ENCODE measurements around the gene PSMC3IP. TPM values are rescaled to one million over a fixed set of nuclear protein-coding genes. Genes with fewer than 3 reads are reported as not detected.

The PSMC3IP gene
- total and polyA plus RNA-seq, 4 donors, result 0.58 to 3.0 (median 1.1) TPM

DNA sequence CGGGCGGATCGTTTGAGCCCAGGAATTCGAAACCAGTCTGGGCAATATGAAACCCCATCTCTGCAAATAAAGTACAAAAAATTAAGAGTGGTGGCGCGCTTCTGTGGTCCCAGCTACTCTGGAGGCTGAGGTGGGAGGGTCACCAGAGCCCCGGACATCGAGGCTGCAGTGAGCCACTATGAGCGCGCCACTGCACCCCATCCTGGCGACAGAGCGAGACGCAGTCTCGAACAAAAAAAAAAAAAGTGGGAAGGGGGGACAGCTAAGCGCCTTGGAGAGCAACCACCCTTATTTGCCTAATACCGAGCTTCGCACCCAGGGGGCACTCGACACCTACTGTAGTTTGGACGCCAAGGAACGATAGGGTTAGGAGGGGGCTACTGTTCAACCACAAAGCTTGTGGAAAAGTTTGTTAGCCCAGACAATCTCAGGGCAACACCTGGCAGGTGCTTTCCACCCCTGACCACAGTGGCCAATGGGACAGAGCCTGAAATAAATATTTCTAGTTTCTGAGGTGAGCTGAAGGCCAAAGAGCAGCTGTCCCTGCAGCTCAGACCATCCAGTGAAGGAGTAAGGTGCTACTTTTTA is 847 bp upstream of the PSMC3IP start:
- no peak for TF ChIP-seq HNF4A (conservative IDR thresholded peaks at IDR 0.05)
- TF ChIP-seq, protein P1, sequence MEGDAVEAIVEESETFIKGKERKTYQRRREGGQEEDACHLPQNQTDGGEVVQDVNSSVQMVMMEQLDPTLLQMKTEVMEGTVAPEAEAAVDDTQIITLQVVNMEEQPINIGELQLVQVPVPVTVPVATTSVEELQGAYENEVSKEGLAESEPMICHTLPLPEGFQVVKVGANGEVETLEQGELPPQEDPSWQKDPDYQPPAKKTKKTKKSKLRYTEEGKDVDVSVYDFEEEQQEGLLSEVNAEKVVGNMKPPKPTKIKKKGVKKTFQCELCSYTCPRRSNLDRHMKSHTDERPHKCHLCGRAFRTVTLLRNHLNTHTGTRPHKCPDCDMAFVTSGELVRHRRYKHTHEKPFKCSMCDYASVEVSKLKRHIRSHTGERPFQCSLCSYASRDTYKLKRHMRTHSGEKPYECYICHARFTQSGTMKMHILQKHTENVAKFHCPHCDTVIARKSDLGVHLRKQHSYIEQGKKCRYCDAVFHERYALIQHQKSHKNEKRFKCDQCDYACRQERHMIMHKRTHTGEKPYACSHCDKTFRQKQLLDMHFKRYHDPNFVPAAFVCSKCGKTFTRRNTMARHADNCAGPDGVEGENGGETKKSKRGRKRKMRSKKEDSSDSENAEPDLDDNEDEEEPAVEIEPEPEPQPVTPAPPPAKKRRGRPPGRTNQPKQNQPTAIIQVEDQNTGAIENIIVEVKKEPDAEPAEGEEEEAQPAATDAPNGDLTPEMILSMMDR (IDR thresholded peaks at IDR 0.05; ENCODE audit: low read depth, low read length, missing input control), result peak; percentile 72
- TF ChIP-seq RAD21 (IDR thresholded peaks at IDR 0.05), result peak; percentile 81 to 87
- peak overlapping the region; percentile 51 to 97 (median 78) for H3K4me3 ChIP-seq (ENCODE audit: low read depth in 1 of 3, low read length in 3 of 3)
- peaks cover 3 to 19% (median 13%) of the 10 kb centered on the region in 4 donors for H3K4me1 ChIP-seq (ENCODE audit: control insufficient read depth in 4 of 4, insufficient read depth in 4 of 4, low read length in 3 of 4)
- peak overlapping the region; percentile 89 to 97 for H3K9ac ChIP-seq (ENCODE audit: low read depth in 1 of 2, low read length in 2 of 2)
- under 1% methylated on average over 20 of the region's 20 CpGs for WGBS
- DNase-seq (ENCODE audit: low spot score), result peak; percentile 84
- peak overlapping the region; percentile 85 to 89 for H3K27ac ChIP-seq (ENCODE audit: low read depth in 1 of 2, low read length in 2 of 2)
- no peaks in the 10 kb centered on the region for H3K9me3 ChIP-seq (ENCODE audit: control insufficient read depth in 4 of 4, low read length in 3 of 4)
- no peaks in the 10 kb centered on the region for H3K27me3 ChIP-seq (ENCODE audit: control insufficient read depth in 4 of 4, insufficient read depth in 4 of 4, low read length in 3 of 4)
- peaks cover 5 to 42% (median 28%) of the 10 kb centered on the region in 4 donors for H3K36me3 ChIP-seq (ENCODE audit: control insufficient read depth in 4 of 4, insufficient read depth in 3 of 4, low read depth in 1 of 4, low read length in 3 of 4)

DNA sequence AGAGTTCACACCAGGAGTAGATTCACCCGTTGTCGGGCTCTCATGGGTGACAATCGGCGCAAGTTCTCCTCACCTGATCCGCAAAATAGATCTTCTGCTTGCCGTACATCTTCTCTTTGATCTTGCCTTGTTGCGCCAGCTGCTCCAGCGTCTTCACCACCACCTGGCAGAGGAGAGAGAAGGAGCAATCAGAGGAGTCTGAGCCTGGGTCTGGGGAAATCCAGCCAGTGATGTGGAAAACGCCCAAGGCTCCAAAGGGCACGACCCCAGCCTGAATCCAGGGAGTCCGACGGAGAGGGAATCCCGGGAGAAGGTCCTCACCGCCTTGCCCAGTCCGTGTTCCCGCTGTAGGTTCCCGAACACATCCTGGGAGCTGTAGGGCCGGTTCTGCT is 393 bp downstream of the PSMC3IP start:
- Histone ChIP-seq H3K27me3 (ENCODE audit: control insufficient read depth in 4 of 4, insufficient read depth in 4 of 4, low read length in 3 of 4) (no peaks in the 10 kb centered on the region), H3K9me3 (ENCODE audit: control insufficient read depth in 4 of 4, low read length in 3 of 4) (no peaks in the 10 kb centered on the region), H3K9ac (ENCODE audit: low read depth in 1 of 2, low read length in 2 of 2) (no peak overlapping the region), H3K4me3 (ENCODE audit: low read depth in 1 of 3, low read length in 3 of 3) (peak overlapping the region; percentile 7 to 51 (median 47)), H3K36me3 (ENCODE audit: control insufficient read depth in 4 of 4, insufficient read depth in 3 of 4, low read depth in 1 of 4, low read length in 3 of 4) (peaks cover 3 to 41% (median 26%) of the 10 kb centered on the region in 4 donors), H3K27ac (ENCODE audit: low read depth in 1 of 2, low read length in 2 of 2) (peak overlapping the region; percentile 42 to 89), H3K4me1 (ENCODE audit: control insufficient read depth in 4 of 4, insufficient read depth in 4 of 4, low read length in 3 of 4) (peaks cover 3 to 20% (median 15%) of the 10 kb centered on the region in 4 donors)
- 11% methylated on average over 18 of the region's 18 CpGs for WGBS
- no peak for DNase-seq (ENCODE audit: low spot score)
- TF ChIP-seq, protein P2, sequence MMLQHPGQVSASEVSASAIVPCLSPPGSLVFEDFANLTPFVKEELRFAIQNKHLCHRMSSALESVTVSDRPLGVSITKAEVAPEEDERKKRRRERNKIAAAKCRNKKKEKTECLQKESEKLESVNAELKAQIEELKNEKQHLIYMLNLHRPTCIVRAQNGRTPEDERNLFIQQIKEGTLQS (IDR thresholded peaks at IDR 0.05), result no peak
- TF ChIP-seq TAF1 (conservative IDR thresholded peaks at IDR 0.05) (no peak), HNF4A (conservative IDR thresholded peaks at IDR 0.05) (no peak), HNF4G (IDR thresholded peaks at IDR 0.05) (no peak), JUND (IDR thresholded peaks at IDR 0.05) (no peak)

DNA sequence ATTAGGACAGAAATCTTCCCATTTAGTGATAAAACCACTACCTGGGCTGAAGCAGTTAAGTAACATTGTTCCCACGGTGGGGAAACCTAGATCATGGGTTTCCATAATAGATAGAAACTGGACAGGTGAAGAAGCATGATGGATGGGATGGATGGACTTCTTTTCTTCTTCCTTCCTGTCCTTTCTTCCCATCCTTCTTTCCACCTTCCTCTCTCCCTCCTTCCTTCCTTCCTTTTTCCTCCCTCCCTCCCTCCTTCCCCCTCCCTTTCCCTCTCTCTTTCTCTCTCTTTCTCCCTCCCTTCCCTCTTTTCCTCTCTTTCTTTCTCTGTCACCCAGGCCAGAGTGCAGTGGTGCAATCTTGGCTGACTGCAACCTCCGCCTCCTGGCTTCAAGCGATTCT is 3.1 kb downstream of the PSMC3IP start:
- H3K4me1 ChIP-seq (ENCODE audit: control insufficient read depth in 4 of 4, insufficient read depth in 4 of 4, low read length in 3 of 4), result peaks cover 3 to 43% (median 26%) of the 10 kb centered on the region in 4 donors
- 82% methylated on average over 3 of the region's 3 CpGs for WGBS

DNA sequence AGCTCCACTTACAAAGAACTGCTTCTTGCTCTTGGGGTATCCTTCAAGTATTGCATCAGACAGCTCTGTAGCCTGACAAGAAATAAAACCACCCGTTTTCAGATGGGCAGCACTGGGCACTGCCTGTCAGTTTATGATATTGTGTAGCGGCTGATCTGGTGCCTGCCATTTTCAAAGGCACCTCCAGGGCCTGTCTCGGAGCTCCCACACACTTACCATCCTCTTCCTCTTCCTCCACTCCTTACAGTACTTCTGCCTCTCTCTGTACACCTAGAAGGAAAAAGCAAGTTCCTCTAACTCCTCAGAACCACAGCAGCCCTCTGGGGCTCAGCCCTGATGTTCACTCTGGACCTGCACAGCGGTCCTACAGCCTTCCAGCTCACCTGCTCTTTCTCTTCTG is 4.4 kb downstream of the PSMC3IP start:
- DNase-seq (ENCODE audit: low spot score), result no peak
- Histone ChIP-seq H3K27ac (ENCODE audit: low read depth in 1 of 2, low read length in 2 of 2) (no peak overlapping the region), H3K4me3 (ENCODE audit: low read depth in 1 of 3, low read length in 3 of 3) (no peak overlapping the region), H3K27me3 (ENCODE audit: control insufficient read depth in 4 of 4, insufficient read depth in 4 of 4, low read length in 3 of 4) (no peaks in the 10 kb centered on the region), H3K36me3 (ENCODE audit: control insufficient read depth in 4 of 4, insufficient read depth in 3 of 4, low read depth in 1 of 4, low read length in 3 of 4) (peaks cover 11 to 51% (median 34%) of the 10 kb centered on the region in 4 donors), H3K4me1 (ENCODE audit: control insufficient read depth in 4 of 4, insufficient read depth in 4 of 4, low read length in 3 of 4) (peaks cover 0 to 45% (median 28%) of the 10 kb centered on the region in 4 donors), H3K9me3 (ENCODE audit: control insufficient read depth in 4 of 4, low read length in 3 of 4) (no peaks in the 10 kb centered on the region), H3K9ac (ENCODE audit: low read depth in 1 of 2, low read length in 2 of 2) (no peak overlapping the region)
- 87% methylated on average over 4 of the region's 4 CpGs for WGBS
- TF ChIP-seq FOXA2 (IDR thresholded peaks at IDR 0.05) (no peak), NR2F2 (IDR thresholded peaks at IDR 0.05) (no peak), EGR1 (IDR thresholded peaks at IDR 0.05; ENCODE audit: low read depth in 2 of 2) (no peak), HNF4G (IDR thresholded peaks at IDR 0.05) (no peak)
- TF ChIP-seq, protein P2 (IDR thresholded peaks at IDR 0.05), result no peak

More for the DNA sequence above, 3.1 kb downstream of the PSMC3IP start:
- no peaks in the 10 kb centered on the region for H3K27me3 ChIP-seq (ENCODE audit: control insufficient read depth in 4 of 4, insufficient read depth in 4 of 4, low read length in 3 of 4)
- no peak overlapping the region for H3K27ac ChIP-seq (ENCODE audit: low read depth in 1 of 2, low read length in 2 of 2)
- H3K9ac ChIP-seq (ENCODE audit: low read depth in 1 of 2, low read length in 2 of 2), result no peak overlapping the region
- H3K36me3 ChIP-seq (ENCODE audit: control insufficient read depth in 4 of 4, insufficient read depth in 3 of 4, low read depth in 1 of 4, low read length in 3 of 4), result peaks cover 11 to 40% (median 26%) of the 10 kb centered on the region in 4 donors
- TF ChIP-seq, protein P3, sequence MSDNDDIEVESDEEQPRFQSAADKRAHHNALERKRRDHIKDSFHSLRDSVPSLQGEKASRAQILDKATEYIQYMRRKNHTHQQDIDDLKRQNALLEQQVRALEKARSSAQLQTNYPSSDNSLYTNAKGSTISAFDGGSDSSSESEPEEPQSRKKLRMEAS (IDR thresholded peaks at IDR 0.05), result no peak
- no peak for TF ChIP-seq FOXA1 (IDR thresholded peaks at IDR 0.05)
- TF ChIP-seq, protein P2 (IDR thresholded peaks at IDR 0.05), result no peak
- no peak for TF ChIP-seq EGR1 (IDR thresholded peaks at IDR 0.05; ENCODE audit: low read depth in 2 of 2)
- H3K9me3 ChIP-seq (ENCODE audit: control insufficient read depth in 4 of 4, low read length in 3 of 4), result no peaks in the 10 kb centered on the region
- no peak for DNase-seq (ENCODE audit: low spot score)
- H3K4me3 ChIP-seq (ENCODE audit: low read depth in 1 of 3, low read length in 3 of 3), result no peak overlapping the region
